ENCODE measurements around the gene TLE5. TPM values are rescaled to one million over a fixed set of nuclear protein-coding genes. Genes with fewer than 3 reads are reported as not detected.

Gene TLE5
- total and polyA plus RNA-seq, 9 of the 15 experiments (the other 6 are each of a cell fraction or from before 2014, with no cell fraction given): 2.0 to 347 (median 235) TPM

- 4% methylated on average over 34 of the region's 57 CpGs for WGBS (ENCODE audit: insufficient coverage, low coverage, missing lambda C conversion rate)
- Histone ChIP-seq H3K4me3 (peak overlapping the region; percentile 63), H3K9me3 (replicated peaks; ENCODE audit: control insufficient read depth, insufficient read depth, low read depth, low read length) (no peaks in the 10 kb centered on the region), H3K27me3 (ENCODE audit: control insufficient read depth in 2 of 2, insufficient read depth in 2 of 2, low read length in 2 of 2) (no peaks in the 10 kb centered on the region), H3K27ac (ENCODE audit: extremely low read depth, low read depth, low read length) (peak overlapping the region; percentile 52; the same call in 2 of the 3 replicates), H3K79me2 (ENCODE audit: control insufficient read depth, insufficient read depth, low read length) (peaks cover 54% of the 10 kb centered on the region), H3K4me1 (replicated peaks in 1 of 2; ENCODE audit: control insufficient read depth in 2 of 2, insufficient read depth in 2 of 2, low read length in 2 of 2) (peaks cover 17 to 60% of the 10 kb centered on the region in 2 experiments; a peak in 4 of 5 replicates), H3K4me2 (ENCODE audit: insufficient read depth, low read length) (peak overlapping the region; percentile 73), H3K36me3 (ENCODE audit: control insufficient read depth, insufficient read depth, low read length) (peaks cover 3% of the 10 kb centered on the region; the same call in 1 of the 3 replicates), H3K9me1 (ENCODE audit: control insufficient read depth, insufficient read depth, low read length) (peaks cover 3% of the 10 kb centered on the region), H3K9ac (ENCODE audit: insufficient read depth in 1 of 2, low read depth in 2 of 2, low read length in 2 of 2) (peak overlapping the region; percentile 72 to 99), H2AFZ (ENCODE audit: low read depth, low read length) (no peak overlapping the region), H4K20me1 (replicated peaks; ENCODE audit: control insufficient read depth, insufficient read depth, low read length) (peaks cover 48% of the 10 kb centered on the region)
- ChIA-PET CTCF (ENCODE audit: low intra/inter-chr PET ratio) (no interaction called here), POLR2A (interaction anchor here (0.6 to 1.1 kb wide), 2 partner anchors 14 to 55 kb away, joined by 3 read pairs; no protein-coding TSS in a partner anchor)
- intact Hi-C loops (cut with micrococcal nuclease): no loop called here
- DNase-seq (ENCODE audit: extremely low read depth in 1 of 4, low spot score in 3 of 4): peak in 1 of 4 experiments; percentile 47
- BruUV-seq (replicated peaks): no TSS peak
- peak; percentile 23 for FAIRE-seq
- in situ Hi-C loops (cut with MboI): no loop called here
- ATAC-seq: peak; percentile 33
- TF ChIP-seq FOS (IDR thresholded peaks at IDR 0.05; ENCODE audit: extremely low read depth, insufficient read length) (no peak), E2F6 (IDR thresholded peaks at IDR 0.05; ENCODE audit: borderline replicate concordance in 1 of 2, extremely low read depth in 1 of 2, insufficient read depth in 1 of 2, insufficient read length in 1 of 2, low read depth in 1 of 2, low read length in 1 of 2, poor library complexity in 1 of 2, severe bottlenecking in 1 of 2) (peak in 1 of 2 experiments; percentile 55), NFRKB (IDR thresholded peaks at IDR 0.05; ENCODE audit: low read depth) (no peak), KDM4B (IDR thresholded peaks at IDR 0.05; ENCODE audit: borderline replicate concordance in 2 of 2, low read depth in 1 of 2) (no peak), NFE2 (IDR thresholded peaks at IDR 0.05; ENCODE audit: low read depth) (no peak), XRCC4 (IDR thresholded peaks at IDR 0.05; ENCODE audit: extremely low read depth, insufficient read depth, insufficient read length) (no peak), FOXA3 (CRISPR knock-in tag; conservative IDR thresholded peaks at IDR 0.05 in 1 of 2, IDR thresholded peaks at IDR 0.05 in 1 of 2) (no peak), ZFX (CRISPR knock-in tag; IDR thresholded peaks at IDR 0.05) (peak; percentile 38), PATZ1 (CRISPR knock-in tag; IDR thresholded peaks at IDR 0.05; ENCODE audit: borderline replicate concordance) (no peak), ZBTB1 (CRISPR knock-in tag; IDR thresholded peaks at IDR 0.05; ENCODE audit: borderline replicate concordance, low read depth) (peak; percentile 12; the same call in 1 of the 2 replicates), SIN3A (IDR thresholded peaks at IDR 0.05; ENCODE audit: borderline replicate concordance in 2 of 2, control insufficient read depth in 1 of 2, low read depth in 2 of 2, low read length in 2 of 2) (peak in 1 of 2 experiments; percentile 61; a peak in 1 of 4 replicates), ZNF644 (tag; IDR thresholded peaks at IDR 0.05; ENCODE audit: low read depth) (no peak)
- TF ChIP-seq, protein P1, sequence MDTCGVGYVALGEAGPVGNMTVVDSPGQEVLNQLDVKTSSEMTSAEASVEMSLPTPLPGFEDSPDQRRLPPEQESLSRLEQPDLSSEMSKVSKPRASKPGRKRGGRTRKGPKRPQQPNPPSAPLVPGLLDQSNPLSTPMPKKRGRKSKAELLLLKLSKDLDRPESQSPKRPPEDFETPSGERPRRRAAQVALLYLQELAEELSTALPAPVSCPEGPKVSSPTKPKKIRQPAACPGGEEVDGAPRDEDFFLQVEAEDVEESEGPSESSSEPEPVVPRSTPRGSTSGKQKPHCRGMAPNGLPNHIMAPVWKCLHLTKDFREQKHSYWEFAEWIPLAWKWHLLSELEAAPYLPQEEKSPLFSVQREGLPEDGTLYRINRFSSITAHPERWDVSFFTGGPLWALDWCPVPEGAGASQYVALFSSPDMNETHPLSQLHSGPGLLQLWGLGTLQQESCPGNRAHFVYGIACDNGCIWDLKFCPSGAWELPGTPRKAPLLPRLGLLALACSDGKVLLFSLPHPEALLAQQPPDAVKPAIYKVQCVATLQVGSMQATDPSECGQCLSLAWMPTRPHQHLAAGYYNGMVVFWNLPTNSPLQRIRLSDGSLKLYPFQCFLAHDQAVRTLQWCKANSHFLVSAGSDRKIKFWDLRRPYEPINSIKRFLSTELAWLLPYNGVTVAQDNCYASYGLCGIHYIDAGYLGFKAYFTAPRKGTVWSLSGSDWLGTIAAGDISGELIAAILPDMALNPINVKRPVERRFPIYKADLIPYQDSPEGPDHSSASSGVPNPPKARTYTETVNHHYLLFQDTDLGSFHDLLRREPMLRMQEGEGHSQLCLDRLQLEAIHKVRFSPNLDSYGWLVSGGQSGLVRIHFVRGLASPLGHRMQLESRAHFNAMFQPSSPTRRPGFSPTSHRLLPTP (IDR thresholded peaks at IDR 0.05; ENCODE audit: borderline replicate concordance, extremely low read depth, insufficient read length): no peak
Observed at GRCh38 chr19:3094601-3095440, 32.5 kb upstream of the TLE5 start.

All from K562 (cell line).